ENCODE measurements around the gene CTDSP2. TPM values are rescaled to one million over a fixed set of nuclear protein-coding genes. Genes with fewer than 3 reads are reported as not detected.

CTDSP2 gene
- polyA plus RNA-seq, 3 donors: 59.1 to 148 (median 70.2) TPM

- Histone ChIP-seq H3K27me3 (ENCODE audit: control insufficient read depth in 2 of 2, insufficient read depth in 2 of 2, low read length in 2 of 2) (peaks cover 9 to 21% of the 10 kb centered on the region in 2 donors), H3K9ac (ENCODE audit: insufficient read depth, low read length, poor library complexity, severe bottlenecking) (no peak overlapping the region), H3K4me3 (replicated peaks in 1 of 3; ENCODE audit: low read depth in 2 of 3, low read length in 3 of 3) (peak overlapping the region in 1 of 3 experiments; percentile 74), H3K4me1 (ENCODE audit: control insufficient read depth in 1 of 2, insufficient read depth in 2 of 2, low read length in 2 of 2) (peaks cover 28 to 39% of the 10 kb centered on the region in 2 donors), H3K36me3 (replicated peaks in 1 of 2; ENCODE audit: control insufficient read depth in 1 of 2, insufficient read depth in 2 of 2, low read length in 2 of 2) (no peaks in the 10 kb centered on the region), H3K79me2 (ENCODE audit: insufficient read depth, low read length) (no peaks in the 10 kb centered on the region), H2AFZ (ENCODE audit: insufficient read depth, low read depth, low read length, poor library complexity, severe bottlenecking) (peak overlapping the region; percentile 86), H4K20me1 (ENCODE audit: insufficient read depth, low read length) (no peaks in the 10 kb centered on the region), H3K9me3 (replicated peaks in 1 of 2; ENCODE audit: control insufficient read depth in 1 of 2, insufficient read depth in 1 of 2, low read length in 2 of 2) (no peaks in the 10 kb centered on the region), H3K27ac (ENCODE audit: low read depth in 1 of 2, low read length in 2 of 2) (no peak overlapping the region), H3K4me2 (replicated peaks; ENCODE audit: extremely low read depth, low read length, poor library complexity, severe bottlenecking) (peak overlapping the region; percentile 84)
- DNase-seq: no peak
- 93% methylated on average over 3 of the region's 5 CpGs for WGBS (ENCODE audit: insufficient coverage)
- Mint-ChIP-seq H3K9me3 (no peaks in the 10 kb centered on the region), H3K4me3 (peak overlapping the region; percentile 67 to 81), H3K27me3 (ENCODE audit: low read depth in 3 of 3) (peaks cover 18 to 37% (median 29%) of the 10 kb centered on the region in 3 donors), H3K36me3 (peaks cover 0 to 1% of the 10 kb centered on the region in 2 donors), H3K4me1 (peaks cover 54% of the 10 kb centered on the region), H3K27ac (no peak overlapping the region)
- TF ChIP-seq, protein P1, sequence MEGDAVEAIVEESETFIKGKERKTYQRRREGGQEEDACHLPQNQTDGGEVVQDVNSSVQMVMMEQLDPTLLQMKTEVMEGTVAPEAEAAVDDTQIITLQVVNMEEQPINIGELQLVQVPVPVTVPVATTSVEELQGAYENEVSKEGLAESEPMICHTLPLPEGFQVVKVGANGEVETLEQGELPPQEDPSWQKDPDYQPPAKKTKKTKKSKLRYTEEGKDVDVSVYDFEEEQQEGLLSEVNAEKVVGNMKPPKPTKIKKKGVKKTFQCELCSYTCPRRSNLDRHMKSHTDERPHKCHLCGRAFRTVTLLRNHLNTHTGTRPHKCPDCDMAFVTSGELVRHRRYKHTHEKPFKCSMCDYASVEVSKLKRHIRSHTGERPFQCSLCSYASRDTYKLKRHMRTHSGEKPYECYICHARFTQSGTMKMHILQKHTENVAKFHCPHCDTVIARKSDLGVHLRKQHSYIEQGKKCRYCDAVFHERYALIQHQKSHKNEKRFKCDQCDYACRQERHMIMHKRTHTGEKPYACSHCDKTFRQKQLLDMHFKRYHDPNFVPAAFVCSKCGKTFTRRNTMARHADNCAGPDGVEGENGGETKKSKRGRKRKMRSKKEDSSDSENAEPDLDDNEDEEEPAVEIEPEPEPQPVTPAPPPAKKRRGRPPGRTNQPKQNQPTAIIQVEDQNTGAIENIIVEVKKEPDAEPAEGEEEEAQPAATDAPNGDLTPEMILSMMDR (IDR thresholded peaks at IDR 0.05): no peak
- intact Hi-C loops (cut with micrococcal nuclease): no loop called here
Observed at GRCh38 chr12:57895389-57896114, 49.0 kb upstream of the CTDSP2 start.

- Histone ChIP-seq H3K79me2 (ENCODE audit: insufficient read depth, low read length) (no peaks in the 10 kb centered on the region), H3K27me3 (ENCODE audit: control insufficient read depth in 2 of 2, insufficient read depth in 2 of 2, low read length in 2 of 2) (peaks cover 9 to 21% of the 10 kb centered on the region in 2 donors), H3K4me3 (replicated peaks in 1 of 3; ENCODE audit: low read depth in 2 of 3, low read length in 3 of 3) (no peak overlapping the region), H3K9me3 (replicated peaks in 1 of 2; ENCODE audit: control insufficient read depth in 1 of 2, insufficient read depth in 1 of 2, low read length in 2 of 2) (no peaks in the 10 kb centered on the region), H3K36me3 (replicated peaks in 1 of 2; ENCODE audit: control insufficient read depth in 1 of 2, insufficient read depth in 2 of 2, low read length in 2 of 2) (no peaks in the 10 kb centered on the region), H3K27ac (ENCODE audit: low read depth in 1 of 2, low read length in 2 of 2) (no peak overlapping the region), H3K9ac (ENCODE audit: insufficient read depth, low read length, poor library complexity, severe bottlenecking) (no peak overlapping the region), H3K4me2 (replicated peaks; ENCODE audit: extremely low read depth, low read length, poor library complexity, severe bottlenecking) (no peak overlapping the region), H3K4me1 (ENCODE audit: control insufficient read depth in 1 of 2, insufficient read depth in 2 of 2, low read length in 2 of 2) (peaks cover 28 to 39% of the 10 kb centered on the region in 2 donors), H4K20me1 (ENCODE audit: insufficient read depth, low read length) (no peaks in the 10 kb centered on the region), H2AFZ (ENCODE audit: insufficient read depth, low read depth, low read length, poor library complexity, severe bottlenecking) (peak overlapping the region; percentile 41)
- Mint-ChIP-seq H3K4me3 (peak overlapping the region in 1 of 2 donors; percentile 28), H3K4me1 (peaks cover 54% of the 10 kb centered on the region), H3K27me3 (ENCODE audit: low read depth in 3 of 3) (peaks cover 20 to 37% (median 29%) of the 10 kb centered on the region in 3 donors), H3K9me3 (no peaks in the 10 kb centered on the region), H3K27ac (peak overlapping the region in 1 of 7 donors; percentile 60), H3K36me3 (peaks cover 0 to 1% of the 10 kb centered on the region in 2 donors)
- TF ChIP-seq, protein P1 (IDR thresholded peaks at IDR 0.05): no peak
- 95% methylated on average over 4 of the region's 6 CpGs for WGBS (ENCODE audit: insufficient coverage)
- intact Hi-C loops (cut with micrococcal nuclease): no loop called here
- DNase-seq: no peak
Observed at GRCh38 chr12:57894399-57895292, 48.1 kb upstream of the CTDSP2 start.
